GM23338 (cell line): ENCODE measurements around the gene RAI14. TPM values are rescaled to one million over a fixed set of nuclear protein-coding genes. Genes with fewer than 3 reads are reported as not detected.

Experiments
- ATAC-seq: fragments of 200-7000 bp; cut with Tn5 transposase; 3 replicates; pipeline ENCODE4 v1.9.1; 2020
- DNase-seq: peaks from one replicate; pipeline ENCODE4 v3.0.0-alpha.2; 2015; ENCODE audit warnings: low spot score
- H2AFZ ChIP-seq: fragments of 200-600 bp; sonication (generic); 2 replicates; pipeline ENCODE4 v1.8.0; 2016; ENCODE audit warnings: antibody characterized with exemption, mild to moderate bottlenecking, moderate library complexity
- H3F3A ChIP-seq: fragments of 200-600 bp; sonication (generic); replicated peaks from 2 replicates; pipeline ENCODE4 v1.8.0; 2017; ENCODE audit warnings: antibody characterized with exemption, mixed run types, low read depth
- H3K27ac ChIP-seq: fragments of 200-600 bp; sonication (generic); 2 replicates; pipeline ENCODE4 v1.6.1; 2016; ENCODE audit warnings: low read depth
- H3K27me3 ChIP-seq: fragments of 200-600 bp; sonication (generic); 2 replicates; pipeline ENCODE4 v1.8.0; 2016; ENCODE audit warnings: mild to moderate bottlenecking, mixed run types, moderate library complexity; ENCODE audit not compliant: insufficient read depth
- H3K36me3 ChIP-seq: fragments of 200-600 bp; sonication (generic); 2 replicates; pipeline ENCODE4 v1.8.0; 2016; ENCODE audit warnings: mild to moderate bottlenecking; ENCODE audit not compliant: insufficient read depth
- H3K4me1 ChIP-seq: fragments of 200-600 bp; sonication (generic); 2 replicates; pipeline ENCODE4 v1.8.0; 2016; ENCODE audit warnings: mild to moderate bottlenecking, moderate library complexity; ENCODE audit not compliant: insufficient read depth
- H3K4me2 ChIP-seq: fragments of 200-600 bp; sonication (generic); 2 replicates; pipeline ENCODE4 v1.7.1; 2017; ENCODE audit warnings: mixed run types
- H3K4me3 ChIP-seq: fragments of 200-600 bp; sonication (generic); 2 replicates; pipeline ENCODE4 v1.6.1; 2016; ENCODE audit warnings: mixed run types
- H3K79me2 ChIP-seq: fragments of 200-600 bp; sonication (generic); replicated peaks from 2 replicates; pipeline ENCODE4 v1.8.0; 2017; ENCODE audit warnings: mild to moderate bottlenecking; ENCODE audit not compliant: insufficient read depth
- H3K9me2 ChIP-seq: fragments of 200-600 bp; sonication (generic); 2 replicates; pipeline ENCODE4 v1.8.0; 2017; ENCODE audit not compliant: insufficient read depth
- H4K20me1 ChIP-seq: fragments of 200-600 bp; sonication (generic); replicated peaks from 2 replicates; pipeline ENCODE4 v1.8.0; 2017; ENCODE audit warnings: mild to moderate bottlenecking; ENCODE audit not compliant: insufficient read depth
- H3K27ac Mint-ChIP-seq: 2 replicates; pipeline ENCODE4 v1.8.0; 2020; ENCODE audit warnings: inconsistent platforms, mild to moderate bottlenecking, moderate library complexity, mixed read lengths
- H3K27me3 Mint-ChIP-seq: 3 replicates; pipeline ENCODE4 v1.8.0; 2022; ENCODE audit warnings: low read depth, mild to moderate bottlenecking, moderate library complexity, mixed read lengths, inconsistent platforms; ENCODE audit not compliant: insufficient read depth, poor library complexity
- H3K36me3 Mint-ChIP-seq: 3 replicates; pipeline ENCODE4 v1.8.0; 2021; ENCODE audit warnings: low read depth, mild to moderate bottlenecking, inconsistent platforms, moderate library complexity, mixed read lengths
- H3K4me1 Mint-ChIP-seq: 3 replicates; pipeline ENCODE4 v1.8.0; 2020; ENCODE audit warnings: mild to moderate bottlenecking, inconsistent platforms, mixed read lengths
- H3K4me3 Mint-ChIP-seq: 3 replicates; pipeline ENCODE4 v1.8.0; 2021; ENCODE audit warnings: moderate library complexity, mild to moderate bottlenecking, inconsistent platforms, mixed read lengths
- H3K9me3 Mint-ChIP-seq: 3 replicates; pipeline ENCODE4 v1.8.0; 2020; ENCODE audit warnings: moderate library complexity, mild to moderate bottlenecking, inconsistent platforms, mixed read lengths
- CREB1 ChIP-seq: fragments of 250-450 bp; sonication (Bioruptor Pico); IDR thresholded peaks from 2 replicates; pipeline ENCODE4 v1.5.0; 2020; ENCODE audit warnings: low read depth, mild to moderate bottlenecking, moderate library complexity
- CTCF ChIP-seq, 2 experiments: fragments of 200-600 bp in 1 of 2; sonication (generic) in 1 of 2; conservative IDR thresholded peaks; 2 replicates each; pipeline versions ENCODE4 v1.5.1 to v1.6.1; 2016 to 2017; ENCODE audit warnings: antibody characterized with exemption in 2 of 2, low read depth in 2 of 2, mild to moderate bottlenecking in 2 of 2, moderate library complexity in 1 of 2
- EZH2 ChIP-seq: fragments of 200-600 bp; sonication (generic); IDR thresholded peaks from one replicate; pipeline ENCODE4 v1.8.0; 2017; ENCODE audit warnings: antibody characterized with exemption, mild to moderate bottlenecking, low read depth; ENCODE audit not compliant: unreplicated experiment
- EZH2phosphoT487 ChIP-seq: fragments of 200-600 bp; sonication (generic); IDR thresholded peaks from one replicate; pipeline ENCODE4 v1.8.1; 2018; ENCODE audit warnings: antibody characterized with exemption; ENCODE audit not compliant: unreplicated experiment
- JUNB ChIP-seq: IDR thresholded peaks from one replicate; pipeline ENCODE4 v1.6.1; 2016; ENCODE audit warnings: antibody characterized with exemption; ENCODE audit not compliant: unreplicated experiment
- NANOG ChIP-seq: IDR thresholded peaks from 2 replicates; pipeline ENCODE4 v1.6.1; 2016; ENCODE audit warnings: antibody characterized with exemption, borderline replicate concordance
- POLR2AphosphoS5 ChIP-seq: IDR thresholded peaks from 2 replicates; pipeline ENCODE4 v1.6.1; 2016; ENCODE audit warnings: antibody characterized with exemption, low read depth
- STAT1 ChIP-seq: IDR thresholded peaks from one replicate; pipeline ENCODE4 v1.6.1; 2016; ENCODE audit warnings: antibody characterized with exemption; ENCODE audit not compliant: unreplicated experiment
- ZNF114 ChIP-seq: fragments of 250-450 bp; sonication (Bioruptor Pico); IDR thresholded peaks from 2 replicates; pipeline ENCODE4 v1.5.0; 2020; ENCODE audit warnings: mild to moderate bottlenecking, moderate library complexity
- ZNF331 ChIP-seq: fragments of 250-450 bp; sonication (Bioruptor Pico); IDR thresholded peaks from 2 replicates; pipeline ENCODE4 v1.5.0; 2020; ENCODE audit warnings: low read depth, mild to moderate bottlenecking, moderate library complexity
- polyA plus RNA-seq: library from polyadenylated mRNA; unstranded; fragments of >200 nt; fragmentation: Nextera tagmentation; extraction: Ambion mirVana; gene quantifications from 2 replicates; pipeline ENCODE4 v1.2.1, GENCODE V29; 2016
- total RNA-seq: library from RNA; depleted of rRNA; stranded (reverse); fragments of >200 nt; shearing (Covaris generic); gene quantifications from 2 replicates; pipeline ENCODE4 v1.2.3, GENCODE V29; 2014
- TF ChIP-seq, protein P1 (sequence below): IDR thresholded peaks from one replicate; pipeline ENCODE4 v1.6.1; 2018; ENCODE audit warnings: antibody characterized with exemption; ENCODE audit not compliant: unreplicated experiment
- TF ChIP-seq, protein P2 (sequence below): fragments of 250-450 bp; sonication (Bioruptor Pico); IDR thresholded peaks from 2 replicates; pipeline ENCODE4 v1.5.0; 2020; ENCODE audit warnings: mild to moderate bottlenecking, moderate library complexity
- TF ChIP-seq, protein P3 (sequence below): IDR thresholded peaks from 2 replicates; pipeline ENCODE4 v1.6.1; 2016; ENCODE audit warnings: antibody characterized with exemption

RAI14 gene
- total and polyA plus RNA-seq, 2 experiments from 2014 or later, result 58.8 to 95.8 TPM

DNA sequence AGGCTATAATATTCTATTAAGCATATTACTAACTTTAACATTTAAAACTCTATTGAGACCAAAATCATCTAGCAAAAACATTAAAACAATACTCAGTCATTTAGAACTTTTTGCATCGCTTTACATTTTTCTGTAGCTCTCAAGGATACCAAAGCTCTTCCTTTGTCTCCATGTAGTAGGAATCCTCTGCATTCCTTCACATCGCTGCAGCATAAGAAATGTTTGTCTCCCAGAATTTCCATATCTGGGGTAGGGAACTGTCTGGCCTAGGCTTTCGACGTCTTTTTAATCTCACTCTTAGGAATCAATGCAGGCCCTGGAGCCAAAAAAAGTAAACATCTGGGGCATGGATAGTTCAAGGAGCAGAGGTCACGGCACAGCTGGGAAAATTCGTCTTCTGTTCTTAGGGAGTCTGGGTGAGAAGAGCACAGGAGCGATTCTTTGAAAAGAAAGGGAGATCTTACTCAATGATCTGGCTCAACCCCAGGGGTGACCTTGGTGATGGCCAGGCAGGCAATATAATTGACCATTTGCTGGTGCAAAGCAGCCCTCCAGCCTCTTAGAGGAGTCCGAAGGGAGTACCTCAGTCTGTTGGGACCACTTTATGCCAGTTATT, 23.2 kb upstream of the RAI14 start:
- Histone ChIP-seq H3K4me1 (peaks cover 7% of the 10 kb centered on the region), H3K4me3 (no peak overlapping the region), H3K4me2 (peak overlapping the region; percentile 0; the same call in 1 of the 2 replicates), H2AFZ (peak overlapping the region; percentile 3; the same call in 1 of the 2 replicates), H3K27me3 (no peaks in the 10 kb centered on the region), H3K79me2 (no peaks in the 10 kb centered on the region), H3K9me2 (no peaks in the 10 kb centered on the region), H4K20me1 (no peaks in the 10 kb centered on the region), H3F3A (no peaks in the 10 kb centered on the region), H3K36me3 (no peaks in the 10 kb centered on the region), H3K27ac (no peak overlapping the region)
- Mint-ChIP-seq H3K4me3 (no peak overlapping the region), H3K36me3 (peaks cover 10% of the 10 kb centered on the region; the same call in 1 of the 3 replicates), H3K9me3 (peaks cover 18% of the 10 kb centered on the region), H3K27me3 (peaks cover 3% of the 10 kb centered on the region), H3K4me1 (peaks cover 10% of the 10 kb centered on the region), H3K27ac (no peak overlapping the region)
- TF ChIP-seq ZNF331 (CRISPR knock-in tag), result no peak
- TF ChIP-seq STAT1, result no peak
- TF ChIP-seq NANOG, result no peak
- no peak for TF ChIP-seq EZH2
- TF ChIP-seq POLR2AphosphoS5, result no peak
- no peak for TF ChIP-seq CTCF (conservative IDR thresholded peaks at IDR 0.05; ENCODE audit: low read depth in 2 of 2)
- TF ChIP-seq ZNF114 (CRISPR knock-in tag), result no peak
- no peak for TF ChIP-seq EZH2phosphoT487
- TF ChIP-seq, protein P1, sequence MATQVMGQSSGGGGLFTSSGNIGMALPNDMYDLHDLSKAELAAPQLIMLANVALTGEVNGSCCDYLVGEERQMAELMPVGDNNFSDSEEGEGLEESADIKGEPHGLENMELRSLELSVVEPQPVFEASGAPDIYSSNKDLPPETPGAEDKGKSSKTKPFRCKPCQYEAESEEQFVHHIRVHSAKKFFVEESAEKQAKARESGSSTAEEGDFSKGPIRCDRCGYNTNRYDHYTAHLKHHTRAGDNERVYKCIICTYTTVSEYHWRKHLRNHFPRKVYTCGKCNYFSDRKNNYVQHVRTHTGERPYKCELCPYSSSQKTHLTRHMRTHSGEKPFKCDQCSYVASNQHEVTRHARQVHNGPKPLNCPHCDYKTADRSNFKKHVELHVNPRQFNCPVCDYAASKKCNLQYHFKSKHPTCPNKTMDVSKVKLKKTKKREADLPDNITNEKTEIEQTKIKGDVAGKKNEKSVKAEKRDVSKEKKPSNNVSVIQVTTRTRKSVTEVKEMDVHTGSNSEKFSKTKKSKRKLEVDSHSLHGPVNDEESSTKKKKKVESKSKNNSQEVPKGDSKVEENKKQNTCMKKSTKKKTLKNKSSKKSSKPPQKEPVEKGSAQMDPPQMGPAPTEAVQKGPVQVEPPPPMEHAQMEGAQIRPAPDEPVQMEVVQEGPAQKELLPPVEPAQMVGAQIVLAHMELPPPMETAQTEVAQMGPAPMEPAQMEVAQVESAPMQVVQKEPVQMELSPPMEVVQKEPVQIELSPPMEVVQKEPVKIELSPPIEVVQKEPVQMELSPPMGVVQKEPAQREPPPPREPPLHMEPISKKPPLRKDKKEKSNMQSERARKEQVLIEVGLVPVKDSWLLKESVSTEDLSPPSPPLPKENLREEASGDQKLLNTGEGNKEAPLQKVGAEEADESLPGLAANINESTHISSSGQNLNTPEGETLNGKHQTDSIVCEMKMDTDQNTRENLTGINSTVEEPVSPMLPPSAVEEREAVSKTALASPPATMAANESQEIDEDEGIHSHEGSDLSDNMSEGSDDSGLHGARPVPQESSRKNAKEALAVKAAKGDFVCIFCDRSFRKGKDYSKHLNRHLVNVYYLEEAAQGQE, result no peak
- TF ChIP-seq CREB1 (CRISPR knock-in tag), result no peak
- TF ChIP-seq, protein P2, sequence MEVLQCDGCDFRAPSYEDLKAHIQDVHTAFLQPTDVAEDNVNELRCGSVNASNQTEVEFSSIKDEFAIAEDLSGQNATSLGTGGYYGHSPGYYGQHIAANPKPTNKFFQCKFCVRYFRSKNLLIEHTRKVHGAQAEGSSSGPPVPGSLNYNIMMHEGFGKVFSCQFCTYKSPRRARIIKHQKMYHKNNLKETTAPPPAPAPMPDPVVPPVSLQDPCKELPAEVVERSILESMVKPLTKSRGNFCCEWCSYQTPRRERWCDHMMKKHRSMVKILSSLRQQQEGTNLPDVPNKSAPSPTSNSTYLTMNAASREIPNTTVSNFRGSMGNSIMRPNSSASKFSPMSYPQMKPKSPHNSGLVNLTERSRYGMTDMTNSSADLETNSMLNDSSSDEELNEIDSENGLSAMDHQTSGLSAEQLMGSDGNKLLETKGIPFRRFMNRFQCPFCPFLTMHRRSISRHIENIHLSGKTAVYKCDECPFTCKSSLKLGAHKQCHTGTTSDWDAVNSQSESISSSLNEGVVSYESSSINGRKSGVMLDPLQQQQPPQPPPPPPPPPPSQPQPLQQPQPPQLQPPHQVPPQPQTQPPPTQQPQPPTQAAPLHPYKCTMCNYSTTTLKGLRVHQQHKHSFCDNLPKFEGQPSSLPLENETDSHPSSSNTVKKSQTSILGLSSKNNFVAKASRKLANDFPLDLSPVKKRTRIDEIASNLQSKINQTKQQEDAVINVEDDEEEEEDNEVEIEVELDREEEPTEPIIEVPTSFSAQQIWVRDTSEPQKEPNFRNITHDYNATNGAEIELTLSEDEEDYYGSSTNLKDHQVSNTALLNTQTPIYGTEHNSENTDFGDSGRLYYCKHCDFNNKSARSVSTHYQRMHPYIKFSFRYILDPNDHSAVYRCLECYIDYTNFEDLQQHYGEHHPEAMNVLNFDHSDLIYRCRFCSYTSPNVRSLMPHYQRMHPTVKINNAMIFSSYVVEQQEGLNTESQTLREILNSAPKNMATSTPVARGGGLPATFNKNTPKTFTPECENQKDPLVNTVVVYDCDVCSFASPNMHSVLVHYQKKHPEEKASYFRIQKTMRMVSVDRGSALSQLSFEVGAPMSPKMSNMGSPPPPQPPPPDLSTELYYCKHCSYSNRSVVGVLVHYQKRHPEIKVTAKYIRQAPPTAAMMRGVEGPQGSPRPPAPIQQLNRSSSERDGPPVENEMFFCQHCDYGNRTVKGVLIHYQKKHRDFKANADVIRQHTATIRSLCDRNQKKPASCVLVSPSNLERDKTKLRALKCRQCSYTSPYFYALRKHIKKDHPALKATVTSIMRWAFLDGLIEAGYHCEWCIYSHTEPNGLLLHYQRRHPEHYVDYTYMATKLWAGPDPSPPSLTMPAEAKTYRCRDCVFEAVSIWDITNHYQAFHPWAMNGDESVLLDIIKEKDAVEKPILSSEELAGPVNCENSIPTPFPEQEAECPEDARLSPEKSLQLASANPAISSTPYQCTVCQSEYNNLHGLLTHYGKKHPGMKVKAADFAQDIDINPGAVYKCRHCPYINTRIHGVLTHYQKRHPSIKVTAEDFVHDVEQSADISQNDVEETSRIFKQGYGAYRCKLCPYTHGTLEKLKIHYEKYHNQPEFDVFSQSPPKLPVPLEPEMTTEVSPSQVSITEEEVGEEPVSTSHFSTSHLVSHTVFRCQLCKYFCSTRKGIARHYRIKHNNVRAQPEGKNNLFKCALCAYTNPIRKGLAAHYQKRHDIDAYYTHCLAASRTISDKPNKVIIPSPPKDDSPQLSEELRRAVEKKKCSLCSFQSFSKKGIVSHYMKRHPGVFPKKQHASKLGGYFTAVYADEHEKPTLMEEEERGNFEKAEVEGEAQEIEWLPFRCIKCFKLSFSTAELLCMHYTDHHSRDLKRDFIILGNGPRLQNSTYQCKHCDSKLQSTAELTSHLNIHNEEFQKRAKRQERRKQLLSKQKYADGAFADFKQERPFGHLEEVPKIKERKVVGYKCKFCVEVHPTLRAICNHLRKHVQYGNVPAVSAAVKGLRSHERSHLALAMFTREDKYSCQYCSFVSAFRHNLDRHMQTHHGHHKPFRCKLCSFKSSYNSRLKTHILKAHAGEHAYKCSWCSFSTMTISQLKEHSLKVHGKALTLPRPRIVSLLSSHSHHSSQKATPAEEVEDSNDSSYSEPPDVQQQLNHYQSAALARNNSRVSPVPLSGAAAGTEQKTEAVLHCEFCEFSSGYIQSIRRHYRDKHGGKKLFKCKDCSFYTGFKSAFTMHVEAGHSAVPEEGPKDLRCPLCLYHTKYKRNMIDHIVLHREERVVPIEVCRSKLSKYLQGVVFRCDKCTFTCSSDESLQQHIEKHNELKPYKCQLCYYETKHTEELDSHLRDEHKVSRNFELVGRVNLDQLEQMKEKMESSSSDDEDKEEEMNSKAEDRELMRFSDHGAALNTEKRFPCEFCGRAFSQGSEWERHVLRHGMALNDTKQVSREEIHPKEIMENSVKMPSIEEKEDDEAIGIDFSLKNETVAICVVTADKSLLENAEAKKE (CRISPR knock-in tag), result no peak
- TF ChIP-seq JUNB, result no peak
- TF ChIP-seq, protein P3, sequence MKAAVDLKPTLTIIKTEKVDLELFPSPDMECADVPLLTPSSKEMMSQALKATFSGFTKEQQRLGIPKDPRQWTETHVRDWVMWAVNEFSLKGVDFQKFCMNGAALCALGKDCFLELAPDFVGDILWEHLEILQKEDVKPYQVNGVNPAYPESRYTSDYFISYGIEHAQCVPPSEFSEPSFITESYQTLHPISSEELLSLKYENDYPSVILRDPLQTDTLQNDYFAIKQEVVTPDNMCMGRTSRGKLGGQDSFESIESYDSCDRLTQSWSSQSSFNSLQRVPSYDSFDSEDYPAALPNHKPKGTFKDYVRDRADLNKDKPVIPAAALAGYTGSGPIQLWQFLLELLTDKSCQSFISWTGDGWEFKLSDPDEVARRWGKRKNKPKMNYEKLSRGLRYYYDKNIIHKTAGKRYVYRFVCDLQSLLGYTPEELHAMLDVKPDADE, result no peak
- DNase-seq (peak; percentile 41), ATAC-seq (peak; percentile 66)
